H54 (cell line): ENCODE results near the gene SUFU.

Source experiments
- DNase-seq: peaks from one replicate; pipeline ENCODE4 v3.0.0; 2011; ENCODE audit warnings: low spot score, mixed read lengths; ENCODE audit not compliant: insufficient read length
- FAIRE-seq: peaks from 3 replicates; lab custom pipeline; 2011; peaks lifted over from hg19 to GRCh38; lab: Jason Lieb, UNC
- POLR2A ChIP-seq: IDR thresholded peaks from 2 replicates; pipeline ENCODE4 v1.6.1; 2011; ENCODE audit warnings: low read depth, mild to moderate bottlenecking, low read length

The SUFU gene

DNA sequence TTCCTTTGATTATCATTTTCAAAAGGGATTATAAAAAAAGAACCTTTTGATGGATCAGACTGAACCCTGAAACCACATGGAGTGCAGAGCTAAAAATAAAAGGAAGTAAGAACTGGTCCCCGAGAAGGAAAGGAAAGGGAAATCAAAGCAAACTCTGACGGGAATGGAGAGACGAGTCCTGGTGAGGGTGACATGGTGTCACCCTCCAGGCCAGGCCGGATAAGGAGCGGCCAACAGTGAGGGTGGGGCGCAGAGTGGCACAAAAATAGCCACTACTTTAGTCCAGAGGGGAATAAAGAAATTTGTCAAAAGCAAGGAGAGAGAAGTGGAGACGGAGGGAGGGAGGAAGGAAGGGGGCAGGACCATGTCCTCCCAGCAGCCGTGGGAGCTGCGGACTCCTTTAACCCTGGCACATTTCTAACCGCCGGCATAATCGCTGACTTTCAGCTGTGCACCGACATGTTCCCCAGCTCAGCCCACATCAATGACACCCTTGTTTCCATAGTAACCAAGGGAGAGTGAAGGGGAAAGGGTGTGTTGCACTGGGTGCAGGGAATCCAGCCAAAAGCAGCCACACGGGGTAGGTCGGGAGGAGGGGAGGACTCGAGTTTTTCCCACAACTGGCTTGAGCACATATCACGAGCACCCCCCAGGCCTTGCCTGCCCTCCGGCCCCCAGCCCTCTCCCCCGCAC, 170.2 kb downstream of the SUFU start:
- TF ChIP-seq POLR2A = no peak
- DNase-seq = no peak
- no peak for FAIRE-seq

- no peak for TF ChIP-seq POLR2A
- FAIRE-seq (no peak), DNase-seq (no peak)
Observed at GRCh38 chr10:102674566-102674965, 170.8 kb downstream of the SUFU start.

DNA sequence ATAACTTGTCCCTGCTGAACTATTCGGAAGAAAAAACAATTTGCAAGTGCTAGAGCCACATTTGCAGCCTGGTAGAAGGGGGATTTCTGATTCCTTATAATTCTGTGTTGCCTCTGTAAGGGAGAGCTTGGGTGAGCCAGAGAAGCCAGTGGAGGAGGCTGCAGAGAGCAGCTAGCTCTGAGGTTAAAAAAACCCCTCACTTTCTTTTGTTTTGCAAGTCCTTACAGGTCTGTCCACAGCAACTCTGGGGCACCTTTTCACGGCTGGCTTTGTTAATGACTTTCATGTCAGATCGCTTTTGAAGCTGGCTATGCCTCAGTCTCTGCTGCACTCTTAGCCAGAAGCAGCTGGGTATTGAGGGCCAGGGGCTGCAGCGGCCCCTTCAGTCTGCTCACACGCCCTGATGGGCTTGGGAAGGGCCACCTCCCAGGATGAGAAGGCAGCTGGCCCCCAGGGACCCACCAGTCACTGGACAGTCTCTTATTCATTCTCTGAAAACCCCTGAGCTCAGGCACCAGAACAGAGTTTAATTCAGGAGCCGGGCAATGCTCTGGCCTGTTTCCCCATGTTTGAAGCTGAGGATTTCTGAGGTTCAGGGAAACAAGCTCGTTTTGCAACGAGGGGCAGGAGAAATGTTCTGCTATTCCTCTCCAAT, 171.4 kb downstream of the SUFU start:
- TF ChIP-seq POLR2A = no peak
- no peak for DNase-seq
- no peak for FAIRE-seq

DNA sequence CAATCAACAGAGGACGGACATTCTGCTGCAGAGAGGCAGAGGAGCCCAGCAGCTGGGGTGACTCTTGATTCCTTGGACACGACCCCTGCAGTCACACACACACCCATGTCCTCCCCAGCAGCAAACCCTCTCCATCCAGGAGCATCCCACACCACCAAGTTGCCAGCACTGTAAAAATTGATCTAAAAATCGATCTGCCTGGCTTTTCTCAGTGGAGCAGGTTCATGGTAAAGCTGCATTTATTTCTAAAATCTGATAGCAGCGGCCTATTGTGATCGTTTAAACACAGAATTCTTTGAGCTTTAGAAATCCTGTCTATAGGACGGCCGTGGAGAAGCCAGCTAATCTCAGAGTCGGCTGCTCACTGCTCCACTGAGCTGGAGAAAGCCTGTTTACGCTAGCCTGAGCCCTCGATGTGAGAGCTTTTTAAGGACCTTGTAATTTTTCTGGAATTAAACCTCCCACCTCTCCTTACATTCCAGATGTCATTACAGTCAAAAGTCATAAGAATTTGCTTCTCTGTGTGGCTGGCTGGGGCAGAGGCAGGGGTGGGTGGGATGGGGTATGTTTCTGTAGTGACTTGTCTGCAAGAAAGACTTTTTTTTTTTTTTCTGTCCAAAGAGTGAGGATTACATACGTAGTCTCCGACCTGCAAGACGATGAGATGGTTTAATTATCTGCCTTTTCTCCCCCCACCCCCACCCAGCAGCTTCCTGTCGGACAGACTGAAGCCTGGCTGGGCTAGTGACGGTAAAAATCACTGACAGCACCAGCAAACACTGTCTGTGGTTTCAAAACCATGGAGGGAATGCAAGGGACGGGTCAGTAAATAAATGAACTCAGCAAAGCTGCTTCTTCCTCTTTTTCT, 172.1 kb downstream of the SUFU start:
- FAIRE-seq (no peak), DNase-seq (no peak)
- no peak for TF ChIP-seq POLR2A

- FAIRE-seq (no peak), DNase-seq (no peak)
- TF ChIP-seq POLR2A = no peak
Observed at GRCh38 chr10:102676534-102677315, 173.0 kb downstream of the SUFU start.

- DNase-seq = no peak
- no peak for FAIRE-seq
- no peak for TF ChIP-seq POLR2A
Observed at GRCh38 chr10:102677331-102678067, 173.7 kb downstream of the SUFU start.

- no peak for TF ChIP-seq POLR2A
- no peak for FAIRE-seq
- DNase-seq = no peak
Observed at GRCh38 chr10:102678068-102678400, 174.3 kb downstream of the SUFU start.

DNA sequence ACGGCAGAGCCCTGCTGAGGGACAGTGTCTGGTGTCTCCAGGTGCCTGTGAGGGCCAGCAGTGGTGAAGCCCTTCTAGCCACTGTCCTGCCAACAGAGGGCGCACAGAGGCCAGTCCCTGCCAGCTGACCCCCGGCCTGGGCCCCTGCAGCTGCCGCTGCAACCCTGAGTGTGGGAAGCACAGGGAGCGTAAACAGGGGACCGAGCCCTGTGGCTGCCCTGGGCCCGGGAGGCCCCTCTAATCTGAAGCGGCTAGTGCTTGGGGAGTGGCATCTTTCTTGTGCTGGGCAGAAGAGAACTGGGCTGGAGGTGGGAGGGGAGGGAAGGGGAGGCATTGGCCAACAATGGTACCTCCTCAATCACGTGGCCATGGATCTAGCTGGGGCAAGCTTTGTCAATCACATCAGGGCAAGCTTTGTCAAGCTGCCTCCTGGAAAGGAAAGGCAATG, 175.1 kb downstream of the SUFU start:
- peak; percentile 60 for DNase-seq
- TF ChIP-seq POLR2A = no peak
- FAIRE-seq = no peak

DNA sequence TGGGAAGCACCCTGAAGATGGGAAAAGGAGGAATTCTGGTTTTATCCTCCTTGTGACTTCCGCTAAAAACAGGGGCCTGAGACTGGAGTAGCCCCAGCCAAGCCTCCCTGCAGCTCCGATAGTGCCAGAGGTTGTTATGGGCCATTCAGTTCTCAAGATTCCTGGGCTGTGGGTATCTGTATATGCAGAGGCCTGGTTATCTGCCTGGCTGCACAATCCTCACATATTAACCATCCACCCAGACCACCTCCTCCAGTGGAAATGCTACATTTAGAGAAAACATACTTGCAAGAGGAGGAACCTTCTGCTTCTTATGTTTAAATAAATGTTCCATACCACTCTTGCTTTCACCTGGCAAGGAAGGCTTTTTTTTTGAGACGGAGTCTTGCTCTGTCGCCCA, 175.8 kb downstream of the SUFU start:
- no peak for FAIRE-seq
- no peak for TF ChIP-seq POLR2A
- DNase-seq = no peak

DNA sequence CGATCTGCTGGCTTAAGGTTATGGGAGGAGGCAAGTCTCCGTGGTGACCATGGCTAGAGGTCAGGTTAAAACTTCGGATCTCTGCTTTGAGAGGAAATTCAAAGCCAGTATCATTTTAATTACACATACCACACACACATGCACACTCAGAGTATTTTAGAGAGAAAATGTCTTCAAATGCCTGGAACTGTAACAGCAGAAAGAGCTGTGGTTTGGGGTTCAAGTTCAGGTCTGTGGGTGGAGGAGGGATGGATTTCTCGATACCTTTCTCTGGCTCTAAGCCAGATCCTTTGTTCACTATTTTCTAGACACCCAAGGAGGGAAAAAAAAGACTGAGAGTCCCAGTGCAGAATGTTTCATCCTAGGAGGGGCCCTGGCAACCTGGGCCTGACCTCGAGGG, 177.9 kb downstream of the SUFU start:
- DNase-seq (no peak), FAIRE-seq (no peak)
- no peak for TF ChIP-seq POLR2A

- FAIRE-seq (no peak), DNase-seq (no peak)
- no peak for TF ChIP-seq POLR2A
Observed at GRCh38 chr10:102682416-102682815, 178.6 kb downstream of the SUFU start.

- FAIRE-seq (no peak), DNase-seq (no peak)
- no peak for TF ChIP-seq POLR2A
Observed at GRCh38 chr10:102682981-102683380, 179.2 kb downstream of the SUFU start.
